CD4-positive, alpha-beta memory T cell (primary cell): Measurements from ENCODE around the gene SLC15A5. TPM values are rescaled to one million over a fixed set of nuclear protein-coding genes. Genes with fewer than 3 reads are reported as not detected.

ENCODE experiments used
- CTCF ChIA-PET: fragments of 350-600 bp; sonication (Branson Sonifier 250); formaldehyde crosslinking; loops from one replicate; lab custom pipeline; 2021; ENCODE audit warnings: inconsistent platforms; ENCODE audit not compliant: partially characterized antibody; lab: Charles Lee
- POLR2A ChIA-PET: fragments of 350-600 bp; sonication (Branson Sonifier 250); formaldehyde crosslinking; loops from one replicate; lab custom pipeline; 2021; ENCODE audit not compliant: partially characterized antibody; lab: Charles Lee
- DNase-seq, 5 donors: peaks; one replicate each; pipeline versions ENCODE4 v3.0.0 to v3.0.0-alpha.2; 2020 to 2022; ENCODE audit warnings: mixed read lengths in 1 of 5
- H3K27ac ChIP-seq: one replicate; pipeline ENCODE4 v1.7.0; 2013; ENCODE audit warnings: low read depth, low read length
- H3K27me3 ChIP-seq: 2 replicates; pipeline ENCODE4 v1.7.0; 2013; ENCODE audit warnings: mild to moderate bottlenecking, low read length, moderate library complexity; ENCODE audit not compliant: insufficient read depth
- H3K36me3 ChIP-seq: 2 replicates; pipeline ENCODE4 v1.7.0; 2013; ENCODE audit warnings: mild to moderate bottlenecking, low read length, moderate library complexity; ENCODE audit not compliant: insufficient read depth
- H3K4me1 ChIP-seq: 2 replicates; pipeline ENCODE4 v1.7.0; 2013; ENCODE audit warnings: mild to moderate bottlenecking, low read length, moderate library complexity; ENCODE audit not compliant: insufficient read depth
- H3K4me3 ChIP-seq, 2 donors: one replicate each; pipeline ENCODE4 v1.7.0; 2013; ENCODE audit warnings: low read length in 2 of 2, mild to moderate bottlenecking in 1 of 2
- H3K9me3 ChIP-seq, 2 donors: one replicate each; pipeline ENCODE4 v1.7.0; 2013; ENCODE audit warnings: low read length in 2 of 2, control low read depth in 1 of 2; ENCODE audit not compliant: control insufficient read depth in 1 of 2
- H3K27ac Mint-ChIP-seq, 7 donors: one replicate each; pipeline ENCODE4 v1.8.0; 2020 to 2021; ENCODE audit warnings: mixed read lengths in 7 of 7, mild to moderate bottlenecking in 6 of 7, inconsistent platforms in 3 of 7, moderate library complexity in 3 of 7
- H3K27me3 Mint-ChIP-seq, 2 donors: one replicate each; pipeline ENCODE4 v1.8.0; 2020 to 2021; ENCODE audit warnings: mixed read lengths in 2 of 2
- H3K36me3 Mint-ChIP-seq, 2 donors: one replicate each; pipeline ENCODE4 v1.8.0; 2020 to 2021; ENCODE audit warnings: mixed read lengths in 2 of 2, inconsistent platforms in 1 of 2, mild to moderate bottlenecking in 1 of 2
- H3K4me1 Mint-ChIP-seq, 4 donors: one replicate each; pipeline ENCODE4 v1.8.0; 2020 to 2021; ENCODE audit warnings: mixed read lengths in 4 of 4, mild to moderate bottlenecking in 1 of 4
- H3K4me3 Mint-ChIP-seq, 8 donors: one replicate each; pipeline ENCODE4 v1.8.0; 2020 to 2021; ENCODE audit warnings: mixed read lengths in 8 of 8, mild to moderate bottlenecking in 7 of 8, moderate library complexity in 6 of 8, inconsistent platforms in 3 of 8
- H3K9me3 Mint-ChIP-seq, 8 donors: one replicate each; pipeline ENCODE4 v1.8.0; 2020 to 2021; ENCODE audit warnings: mixed read lengths in 8 of 8, mild to moderate bottlenecking in 5 of 8, inconsistent platforms in 3 of 8, moderate library complexity in 1 of 8
- intact Hi-C: fragments of 100-400 bp; cut with micrococcal nuclease; formaldehyde crosslinking; loops from one replicate; pipeline ENCODE4 v1.15.1; 2023
- polyA plus RNA-seq, 2 donors: library from polyadenylated mRNA; unstranded; fragments of 300-500 nt; fragmentation: Illumina TruSeq; gene quantifications; one replicate each; pipeline ENCODE4 v1.2.3, GENCODE V29; 2021
- total RNA-seq, 2 experiments: library from RNA; stranded (reverse); gene quantifications; one replicate each; pipeline ENCODE4 v1.2.3, GENCODE V29; 2021

The SLC15A5 gene
- total and polyA plus RNA-seq, 4 experiments from 2014 or later = not detected

GRCh38 chr12:16291032-16291431 lies 13.5 kb upstream of the SLC15A5 start:
- Mint-ChIP-seq H3K36me3 (no peaks in the 10 kb centered on the region), H3K4me3 (no peak overlapping the region), H3K4me1 (no peaks in the 10 kb centered on the region), H3K27ac (no peak overlapping the region), H3K9me3 (peaks cover 0 to 14% (median 2%) of the 10 kb centered on the region in 8 donors), H3K27me3 (no peaks in the 10 kb centered on the region)
- CTCF ChIA-PET = no interaction called here
- Histone ChIP-seq H3K36me3 (no peaks in the 10 kb centered on the region), H3K4me1 (no peaks in the 10 kb centered on the region), H3K27me3 (no peaks in the 10 kb centered on the region), H3K27ac (no peak overlapping the region), H3K4me3 (no peak overlapping the region), H3K9me3 (no peaks in the 10 kb centered on the region)
- intact Hi-C loops = no loop called here
- POLR2A ChIA-PET = no interaction called here
- DNase-seq = no peak

GRCh38 chr12:16285586-16285985 lies 8.1 kb upstream of the SLC15A5 start:
- H3K27me3 Mint-ChIP-seq = no peaks in the 10 kb centered on the region
- Histone ChIP-seq H3K4me3 (no peak overlapping the region), H3K9me3 (peaks cover 0 to 4% of the 10 kb centered on the region in 2 donors), H3K4me1 (no peaks in the 10 kb centered on the region), H3K36me3 (no peaks in the 10 kb centered on the region), H3K27ac (no peak overlapping the region), H3K27me3 (no peaks in the 10 kb centered on the region)
- intact Hi-C loops = no loop called here
- H3K4me1 Mint-ChIP-seq = no peaks in the 10 kb centered on the region
- peaks cover 0 to 10% (median 4%) of the 10 kb centered on the region in 8 donors for H3K9me3 Mint-ChIP-seq
- no peak for DNase-seq
- ChIA-PET POLR2A (no interaction called here), CTCF (no interaction called here)
- H3K36me3 Mint-ChIP-seq = no peaks in the 10 kb centered on the region
- H3K27ac Mint-ChIP-seq = no peak overlapping the region
- no peak overlapping the region for H3K4me3 Mint-ChIP-seq

- CTCF ChIA-PET = no interaction called here
- peaks cover 0 to 10% (median 5%) of the 10 kb centered on the region in 8 donors for H3K9me3 Mint-ChIP-seq
Measured at GRCh38 chr12:16282978-16283377, 5.5 kb upstream of the SLC15A5 start.

GRCh38 chr12:16282081-16282480 lies 4.6 kb upstream of the SLC15A5 start:
- DNase-seq = no peak
- POLR2A ChIA-PET = no interaction called here
- intact Hi-C loops = no loop called here
- CTCF ChIA-PET = no interaction called here
- Mint-ChIP-seq H3K27me3 (no peaks in the 10 kb centered on the region), H3K4me1 (no peaks in the 10 kb centered on the region), H3K36me3 (no peaks in the 10 kb centered on the region), H3K4me3 (no peak overlapping the region), H3K9me3 (peaks cover 0 to 10% (median 4%) of the 10 kb centered on the region in 8 donors), H3K27ac (no peak overlapping the region)
- no peak overlapping the region for H3K4me3 ChIP-seq
- no peaks in the 10 kb centered on the region for H3K4me1 ChIP-seq
- H3K9me3 ChIP-seq = peaks cover 0 to 4% of the 10 kb centered on the region in 2 donors
- no peaks in the 10 kb centered on the region for H3K36me3 ChIP-seq
- no peak overlapping the region for H3K27ac ChIP-seq
- H3K27me3 ChIP-seq = no peaks in the 10 kb centered on the region

More at GRCh38 chr12:16282978-16283377, 5.5 kb upstream of the SLC15A5 start:
- no peak overlapping the region for H3K4me3 Mint-ChIP-seq
- POLR2A ChIA-PET = no interaction called here
- intact Hi-C loops = no loop called here
- no peak overlapping the region for H3K27ac Mint-ChIP-seq
- H3K36me3 Mint-ChIP-seq = no peaks in the 10 kb centered on the region
- Histone ChIP-seq H3K4me1 (no peaks in the 10 kb centered on the region), H3K27me3 (no peaks in the 10 kb centered on the region), H3K36me3 (no peaks in the 10 kb centered on the region), H3K27ac (no peak overlapping the region), H3K9me3 (peaks cover 0 to 4% of the 10 kb centered on the region in 2 donors), H3K4me3 (no peak overlapping the region)
- no peaks in the 10 kb centered on the region for H3K27me3 Mint-ChIP-seq
- DNase-seq = no peak
- H3K4me1 Mint-ChIP-seq = no peaks in the 10 kb centered on the region

- H3K4me1 Mint-ChIP-seq = no peaks in the 10 kb centered on the region
- no peak for DNase-seq
- CTCF ChIA-PET = no interaction called here
- H3K27ac ChIP-seq = no peak overlapping the region
- no peaks in the 10 kb centered on the region for H3K27me3 ChIP-seq
- no peaks in the 10 kb centered on the region for H3K4me1 ChIP-seq
- H3K4me3 ChIP-seq = no peak overlapping the region
- POLR2A ChIA-PET = no interaction called here
- no peak overlapping the region for H3K4me3 Mint-ChIP-seq
- H3K27me3 Mint-ChIP-seq = no peaks in the 10 kb centered on the region
- H3K9me3 ChIP-seq = peaks cover 0 to 4% of the 10 kb centered on the region in 2 donors
- H3K36me3 Mint-ChIP-seq = no peaks in the 10 kb centered on the region
- intact Hi-C loops = no loop called here
- no peaks in the 10 kb centered on the region for H3K36me3 ChIP-seq
- no peak overlapping the region for H3K27ac Mint-ChIP-seq
- H3K9me3 Mint-ChIP-seq = peaks cover 0 to 10% (median 4%) of the 10 kb centered on the region in 8 donors
Measured at GRCh38 chr12:16281157-16281556, 3.7 kb upstream of the SLC15A5 start.

GRCh38 chr12:16272222-16272621 lies 5.3 kb downstream of the SLC15A5 start:
- ChIA-PET CTCF (no interaction called here), POLR2A (no interaction called here)
- Histone ChIP-seq H3K9me3 (no peaks in the 10 kb centered on the region), H3K27ac (no peak overlapping the region), H3K36me3 (no peaks in the 10 kb centered on the region), H3K27me3 (no peaks in the 10 kb centered on the region), H3K4me1 (no peaks in the 10 kb centered on the region), H3K4me3 (no peak overlapping the region)
- Mint-ChIP-seq H3K4me1 (no peaks in the 10 kb centered on the region), H3K36me3 (no peaks in the 10 kb centered on the region), H3K27me3 (no peaks in the 10 kb centered on the region), H3K9me3 (peaks cover 0 to 4% (median 0%) of the 10 kb centered on the region in 8 donors), H3K4me3 (no peak overlapping the region), H3K27ac (no peak overlapping the region)
- no peak for DNase-seq
- intact Hi-C loops = no loop called here

GRCh38 chr12:16271062-16271461 lies 6.4 kb downstream of the SLC15A5 start:
- Mint-ChIP-seq H3K4me3 (no peak overlapping the region), H3K4me1 (no peaks in the 10 kb centered on the region), H3K27ac (no peak overlapping the region), H3K27me3 (no peaks in the 10 kb centered on the region), H3K36me3 (no peaks in the 10 kb centered on the region), H3K9me3 (peaks cover 0 to 4% (median 0%) of the 10 kb centered on the region in 8 donors)
- no peak for DNase-seq
- no peaks in the 10 kb centered on the region for H3K27me3 ChIP-seq
- POLR2A ChIA-PET = no interaction called here
- no peaks in the 10 kb centered on the region for H3K9me3 ChIP-seq
- no peaks in the 10 kb centered on the region for H3K36me3 ChIP-seq
- CTCF ChIA-PET = no interaction called here
- H3K4me3 ChIP-seq = no peak overlapping the region
- H3K4me1 ChIP-seq = no peaks in the 10 kb centered on the region
- intact Hi-C loops = no loop called here
- no peak overlapping the region for H3K27ac ChIP-seq

GRCh38 chr12:16269946-16270345 lies 7.5 kb downstream of the SLC15A5 start:
- H3K4me1 ChIP-seq = no peaks in the 10 kb centered on the region
- POLR2A ChIA-PET = no interaction called here
- CTCF ChIA-PET = no interaction called here

More at GRCh38 chr12:16269946-16270345, 7.5 kb downstream of the SLC15A5 start:
- no peak for DNase-seq
- Mint-ChIP-seq H3K27me3 (no peaks in the 10 kb centered on the region), H3K9me3 (peaks cover 0 to 7% (median under 1%) of the 10 kb centered on the region in 8 donors), H3K27ac (no peak overlapping the region), H3K4me3 (no peak overlapping the region), H3K4me1 (no peaks in the 10 kb centered on the region), H3K36me3 (no peaks in the 10 kb centered on the region)
- no peak overlapping the region for H3K27ac ChIP-seq
- no peaks in the 10 kb centered on the region for H3K9me3 ChIP-seq
- H3K36me3 ChIP-seq = no peaks in the 10 kb centered on the region
- intact Hi-C loops = no loop called here
- H3K4me3 ChIP-seq = no peak overlapping the region
- H3K27me3 ChIP-seq = no peaks in the 10 kb centered on the region
